K562 (cell line): ENCODE results near the gene MFSD2B. TPM values are rescaled to one million over a fixed set of nuclear protein-coding genes. Genes with fewer than 3 reads are reported as not detected.

ENCODE experiments used
- ESRRA ChIP-seq: fragments of 450-650 bp; IDR thresholded peaks from 2 replicates; pipeline ENCODE4 v1.6.1; 2014; ENCODE audit warnings: low read depth, mild to moderate bottlenecking, moderate library complexity, borderline replicate concordance
- HOXB6 ChIP-seq: fragments of 250-450 bp; sonication (Bioruptor Pico); IDR thresholded peaks from 2 replicates; pipeline ENCODE4 v1.5.1; 2022; ENCODE audit warnings: mild to moderate bottlenecking, borderline replicate concordance
- KLF1 ChIP-seq: fragments of 450-650 bp; IDR thresholded peaks from 2 replicates; pipeline ENCODE4 v1.6.1; 2016; ENCODE audit warnings: missing genetic modification characterization, missing compliant biosample characterization
- MAFK ChIP-seq: IDR thresholded peaks from 2 replicates; pipeline ENCODE4 v1.6.1; 2011; ENCODE audit warnings: low read length, improper control_type of control experiment
- MEIS2 ChIP-seq: fragments of 450-650 bp; IDR thresholded peaks from 2 replicates; pipeline ENCODE4 v1.6.1; 2014; ENCODE audit warnings: mild to moderate bottlenecking; ENCODE audit not compliant: partially characterized antibody
- NCOA2 ChIP-seq, 2 experiments: fragments of 450-650 bp; IDR thresholded peaks; 2 replicates each; pipeline ENCODE4 v1.6.1; 2018; ENCODE audit warnings: mild to moderate bottlenecking in 2 of 2, moderate library complexity in 1 of 2; ENCODE audit not compliant: partially characterized antibody in 2 of 2
- NELFE ChIP-seq: IDR thresholded peaks from 2 replicates; pipeline ENCODE4 v1.6.1; 2011; ENCODE audit warnings: mild to moderate bottlenecking; ENCODE audit not compliant: insufficient read depth, insufficient read length
- OTX1 ChIP-seq: fragments of 450-650 bp; formaldehyde crosslinking; IDR thresholded peaks from 2 replicates; pipeline ENCODE4 v1.4.0; 2022; ENCODE audit warnings: mild to moderate bottlenecking
- PCBP2 ChIP-seq: fragments of 200-400 bp; formaldehyde crosslinking; IDR thresholded peaks from 2 replicates; pipeline ENCODE4 v1.6.1; 2018; ENCODE audit warnings: low read length, low read depth, mild to moderate bottlenecking, moderate library complexity; ENCODE audit not compliant: poor library complexity, severe bottlenecking
- SIX5 ChIP-seq, 2 experiments: IDR thresholded peaks; 2 replicates each; pipeline ENCODE4 v1.6.1; 2011; ENCODE audit warnings: low read length in 2 of 2, borderline replicate concordance in 1 of 2, low read depth in 1 of 2, mild to moderate bottlenecking in 1 of 2, moderate library complexity in 1 of 2; ENCODE audit not compliant: insufficient read depth in 1 of 2
- SPI1 ChIP-seq: IDR thresholded peaks from 2 replicates; pipeline ENCODE4 v1.6.1; 2011; ENCODE audit warnings: low read depth, low read length, control low read depth, borderline replicate concordance
- TFE3 ChIP-seq: fragments of 450-650 bp; formaldehyde crosslinking; IDR thresholded peaks from 2 replicates; pipeline ENCODE4 v1.4.0; 2020; ENCODE audit warnings: mild to moderate bottlenecking, mixed read lengths
- ZNF224 ChIP-seq: sonication (generic); formaldehyde crosslinking; IDR thresholded peaks from 2 replicates; pipeline ENCODE4 v1.8.0; 2022; ENCODE audit warnings: mild to moderate bottlenecking, missing genetic modification reagents
- ZNF316 ChIP-seq: fragments of 450-650 bp; IDR thresholded peaks from 2 replicates; pipeline ENCODE4 v1.6.1; 2016
- ZNF592 ChIP-seq: fragments of 450-650 bp; IDR thresholded peaks from 2 replicates; pipeline ENCODE4 v1.6.1; 2017; ENCODE audit warnings: antibody characterized with exemption, mild to moderate bottlenecking
- polyA plus RNA-seq, 8 experiments: library from polyadenylated mRNA; depleted of rRNA in 4 of 8; stranded (reverse) in 5 of 8; unstranded in 3 of 8; fragments of >200 nt; fragmentation: Nextera tagmentation in 2 of 8; fragmentation: Illumina TruSeq in 1 of 8; extraction: Ambion mirVana in 2 of 8; extraction: Trizol in 1 of 8; gene quantifications; 2 replicates each; pipeline versions ENCODE4 v1.2.1 to v1.2.3, GENCODE V29; 2011 to 2014; ENCODE audit warnings: inconsistent platforms in 1 of 8, missing spikeins in 1 of 8
- total RNA-seq, 7 experiments: library from RNA; depleted of rRNA in 6 of 7; stranded (reverse); fragments of >200 nt in 6 of 7; fragmentation: Illumina TruSeq in 2 of 7; extraction: Trizol in 2 of 7; gene quantifications; 2 replicates each; pipeline versions ENCODE4 v1.2.1 to v1.2.3, GENCODE V29; 2011 to 2021; ENCODE audit warnings: low replicate concordance in 1 of 7
- TF ChIP-seq, protein P1 (sequence below): sonication (generic); formaldehyde crosslinking; IDR thresholded peaks from 2 replicates; pipeline ENCODE4 v1.8.1; 2023; ENCODE audit warnings: mild to moderate bottlenecking, missing genetic modification reagents

The MFSD2B gene
- total and polyA plus RNA-seq, 9 of the 15 experiments (the other 6 are each of a cell fraction or from before 2014, with no cell fraction given): 2.6 to 10.9 (median 6.8) TPM

DNA sequence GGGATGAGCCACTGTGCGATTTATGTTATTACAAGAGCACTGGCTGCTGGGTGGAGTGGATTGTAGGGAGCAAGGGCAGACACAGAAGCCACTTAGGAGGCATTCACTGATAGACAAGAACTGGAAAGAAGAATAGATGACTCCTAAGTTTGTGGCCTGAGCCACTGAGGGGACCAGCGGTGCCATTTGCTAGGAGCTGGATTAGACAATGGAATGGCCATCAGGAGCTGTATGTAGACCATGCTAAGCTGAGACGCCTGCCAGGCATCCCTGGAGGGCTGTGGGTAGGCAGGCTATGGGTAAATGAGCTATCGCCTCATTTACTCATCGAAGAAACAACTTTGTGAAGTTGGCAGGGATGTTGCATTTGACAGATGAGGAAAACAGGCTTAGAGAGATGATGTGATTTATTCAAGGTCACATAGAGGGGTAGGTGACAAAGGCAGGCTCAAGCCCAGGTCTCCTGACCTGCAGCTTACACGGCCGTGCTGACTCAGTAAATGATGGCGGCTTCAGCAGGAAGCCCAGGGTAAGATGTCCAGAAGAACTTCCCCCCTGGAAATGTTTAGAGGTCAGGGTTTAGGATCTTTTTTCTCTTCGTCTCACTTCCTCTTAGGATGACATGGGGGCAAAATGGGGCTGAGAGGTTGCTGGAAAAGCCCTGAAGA, 2.8 kb downstream of the MFSD2B start (continued):
- TF ChIP-seq ZNF316: peak; percentile 73
- peak; percentile 12 for TF ChIP-seq MEIS2
- peak; percentile 76 for TF ChIP-seq SPI1
- no peak for TF ChIP-seq NCOA2 (IDR thresholded peaks at IDR 0.05; ENCODE audit: partially characterized antibody in 2 of 2)
- TF ChIP-seq, protein P1, sequence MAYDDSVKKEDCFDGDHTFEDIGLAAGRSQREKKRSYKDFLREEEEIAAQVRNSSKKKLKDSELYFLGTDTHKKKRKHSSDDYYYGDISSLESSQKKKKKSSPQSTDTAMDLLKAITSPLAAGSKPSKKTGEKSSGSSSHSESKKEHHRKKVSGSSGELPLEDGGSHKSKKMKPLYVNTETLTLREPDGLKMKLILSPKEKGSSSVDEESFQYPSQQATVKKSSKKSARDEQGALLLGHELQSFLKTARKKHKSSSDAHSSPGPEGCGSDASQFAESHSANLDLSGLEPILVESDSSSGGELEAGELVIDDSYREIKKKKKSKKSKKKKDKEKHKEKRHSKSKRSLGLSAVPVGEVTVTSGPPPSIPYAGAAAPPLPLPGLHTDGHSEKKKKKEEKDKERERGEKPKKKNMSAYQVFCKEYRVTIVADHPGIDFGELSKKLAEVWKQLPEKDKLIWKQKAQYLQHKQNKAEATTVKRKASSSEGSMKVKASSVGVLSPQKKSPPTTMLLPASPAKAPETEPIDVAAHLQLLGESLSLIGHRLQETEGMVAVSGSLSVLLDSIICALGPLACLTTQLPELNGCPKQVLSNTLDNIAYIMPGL (CRISPR knock-in tag): no peak
- no peak for TF ChIP-seq NELFE
- TF ChIP-seq MAFK: peak; percentile 52; the same call in 1 of the 2 replicates
- TF ChIP-seq KLF1 (tag): no peak
- no peak for TF ChIP-seq PCBP2
- TF ChIP-seq ZNF224 (CRISPR knock-in tag): no peak
- TF ChIP-seq HOXB6: no peak
- TF ChIP-seq ZNF592: peak; percentile 46; the same call in 1 of the 2 replicates
- peak; percentile 55; the same call in 1 of the 2 replicates for TF ChIP-seq ESRRA
- no peak for TF ChIP-seq OTX1 (CRISPR knock-in tag)
- TF ChIP-seq TFE3 (CRISPR knock-in tag): no peak
- TF ChIP-seq SIX5 (IDR thresholded peaks at IDR 0.05; ENCODE audit: borderline replicate concordance in 1 of 2, insufficient read depth in 1 of 2, low read depth in 1 of 2, low read length in 2 of 2): no peak
